A549 (cell line): Measurements from ENCODE around the gene TBL1X. TPM values are rescaled to one million over a fixed set of nuclear protein-coding genes. Genes with fewer than 3 reads are reported as not detected.

Source experiments
- ATAC-seq, 2 experiments: fragments of 200-7000 bp in 1 of 2; fragments of >200 bp in 1 of 2; cut with Nextera tagmentation in 1 of 2; cut with Tn5 transposase in 1 of 2; 3 replicates each; pipeline versions ENCODE4 v1.8.0 to v1.9.1; 2018 to 2020; ENCODE audit warnings: mild to moderate bottlenecking in 1 of 2, moderate library complexity in 1 of 2
- CTCF ChIA-PET: fragments of 300-600 bp; sonication (Branson Sonifier 250); formaldehyde crosslinking; extraction: SDS; loops from one replicate; lab custom pipeline; 2021; ENCODE audit warnings: antibody characterized with exemption, inconsistent platforms; lab: Yijun Ruan, JAX
- POLR2A ChIA-PET: fragments of 350-600 bp; formaldehyde crosslinking; extraction: SDS; loops from one replicate; lab custom pipeline; 2021; ENCODE audit warnings: antibody characterized with exemption, inconsistent platforms; lab: Yijun Ruan, JAX
- DNase-seq, 2 experiments: peaks; one replicate each; pipeline versions ENCODE4 v3.0.0 to v3.0.0-alpha.2; 2011 to 2016; ENCODE audit warnings: low read depth in 1 of 2, low spot score in 1 of 2
- FAIRE-seq: peaks from 2 replicates; lab custom pipeline; 2011; peaks lifted over from hg19 to GRCh38; lab: Jason Lieb, UNC
- H3K27ac ChIP-seq, 2 experiments: fragments of >200 bp; sonication (Bioruptor Twin); formaldehyde crosslinking; 3 replicates each; pipeline ENCODE4 v1.5.1; 2016 to 2017
- H3K4me1 ChIP-seq: fragments of >200 bp; sonication (Bioruptor Twin); formaldehyde crosslinking; 3 replicates; pipeline ENCODE4 v1.6.1; 2016
- H3K4me2 ChIP-seq: fragments of >200 bp; sonication (Bioruptor Twin); formaldehyde crosslinking; 3 replicates; pipeline ENCODE4 v1.6.1; 2016
- H3K4me3 ChIP-seq: fragments of >200 bp; sonication (Bioruptor Twin); formaldehyde crosslinking; 3 replicates; pipeline ENCODE4 v1.5.1; 2016
- H3K9me3 ChIP-seq: fragments of >200 bp; sonication (Bioruptor Twin); formaldehyde crosslinking; 3 replicates; pipeline ENCODE4 v1.6.1; 2016
- BHLHE40 ChIP-seq: IDR thresholded peaks from 2 replicates; pipeline ENCODE4 v1.6.1; 2012; ENCODE audit warnings: low read depth, low read length, inconsistent platforms
- EHMT2 ChIP-seq: fragments of 200-600 bp; sonication (generic); IDR thresholded peaks from 2 replicates; pipeline ENCODE4 v1.6.1; 2016; ENCODE audit warnings: antibody characterized with exemption, low read depth, mild to moderate bottlenecking, moderate library complexity
- EP300 ChIP-seq, 2 experiments: fragments of >200 bp; sonication (Bioruptor Twin); formaldehyde crosslinking; IDR thresholded peaks; 2 replicates in 1 of 2; 3 replicates in 1 of 2; pipeline ENCODE4 v1.6.1; 2016 to 2017
- FOSB ChIP-seq: fragments of 250-450 bp; sonication (Bioruptor Pico); IDR thresholded peaks from 2 replicates; pipeline ENCODE4 v1.5.0; 2020; ENCODE audit warnings: mild to moderate bottlenecking, moderate library complexity
- FOXS1 ChIP-seq: fragments of 250-450 bp; sonication (Bioruptor Pico); IDR thresholded peaks from 2 replicates; pipeline ENCODE4 v1.5.0; 2020; ENCODE audit warnings: mild to moderate bottlenecking, moderate library complexity
- GATA3 ChIP-seq: IDR thresholded peaks from 2 replicates; pipeline ENCODE4 v1.6.1; 2012; ENCODE audit warnings: borderline replicate concordance
- HDAC2 ChIP-seq: fragments of 200-600 bp; sonication (generic); IDR thresholded peaks from 2 replicates; pipeline ENCODE4 v1.6.1; 2016
- HOXA7 ChIP-seq: fragments of 250-450 bp; sonication (Bioruptor Pico); IDR thresholded peaks from 2 replicates; pipeline ENCODE4 v1.5.0; 2020; ENCODE audit warnings: mild to moderate bottlenecking, moderate library complexity
- HOXB13 ChIP-seq: fragments of 250-450 bp; sonication (Bioruptor Pico); IDR thresholded peaks from 2 replicates; pipeline ENCODE4 v1.5.0; 2020; ENCODE audit warnings: low read depth, mild to moderate bottlenecking, moderate library complexity
- HOXB5 ChIP-seq: fragments of 250-450 bp; sonication (Bioruptor Pico); IDR thresholded peaks from 2 replicates; pipeline ENCODE4 v1.5.0; 2020; ENCODE audit warnings: mild to moderate bottlenecking, moderate library complexity
- JUNB ChIP-seq: fragments of >200 bp; sonication (Bioruptor Twin); formaldehyde crosslinking; IDR thresholded peaks from 2 replicates; pipeline ENCODE4 v1.6.1; 2016
- KDM5A ChIP-seq: fragments of 200-600 bp; sonication (generic); IDR thresholded peaks from 2 replicates; pipeline ENCODE4 v1.6.1; 2016; ENCODE audit warnings: antibody characterized with exemption, mild to moderate bottlenecking
- MAFK ChIP-seq: fragments of 450-650 bp; IDR thresholded peaks from 2 replicates; pipeline ENCODE4 v1.6.1; 2014; ENCODE audit not compliant: partially characterized antibody
- MAZ ChIP-seq: fragments of 150-350 bp; IDR thresholded peaks from 2 replicates; pipeline ENCODE4 v1.6.1; 2014; ENCODE audit warnings: antibody characterized with exemption, low read depth, low read length, borderline replicate concordance
- NPAS2 ChIP-seq: fragments of 250-450 bp; sonication (Bioruptor Pico); IDR thresholded peaks from 2 replicates; pipeline ENCODE4 v1.8.0; 2022; ENCODE audit warnings: mild to moderate bottlenecking, moderate library complexity, borderline replicate concordance
- POLR2A ChIP-seq: IDR thresholded peaks from 2 replicates; pipeline ENCODE4 v1.6.1; 2012; ENCODE audit warnings: mild to moderate bottlenecking, low read length
- RCOR1 ChIP-seq: fragments of 150-350 bp; IDR thresholded peaks from 2 replicates; pipeline ENCODE4 v1.6.1; 2014; ENCODE audit warnings: antibody characterized with exemption, low read length, low read depth
- SMC3 ChIP-seq: fragments of >200 bp; sonication (Bioruptor Twin); formaldehyde crosslinking; IDR thresholded peaks from 3 replicates; pipeline ENCODE4 v1.6.1; 2018; ENCODE audit warnings: inconsistent platforms
- ZFP36 ChIP-seq: fragments of 450-650 bp; IDR thresholded peaks from 2 replicates; pipeline ENCODE4 v1.6.1; 2014; ENCODE audit warnings: borderline replicate concordance; ENCODE audit not compliant: partially characterized antibody
- WGBS: methylation state at CpG from one replicate; pipeline ENCODE4 v1.1.6; 2017; ENCODE audit errors: missing lambda C conversion rate; 5-methylcytosine and 5-hydroxymethylcytosine counted together
- polyA plus RNA-seq, 4 experiments: library from polyadenylated mRNA; depleted of rRNA in 3 of 4; stranded (reverse); fragments of >200 nt; fragmentation: RNase III in 1 of 4; extraction: RNeasy Plus Mini Kit Qiagen cat#74134 plus additional on column Dnase treatment in 1 of 4; gene quantifications; 2 replicates in 3 of 4; 3 replicates in 1 of 4; pipeline ENCODE4 v1.2.3, GENCODE V29; 2011 to 2017
- TF ChIP-seq, protein P1 (sequence below): fragments of >200 bp; sonication (Bioruptor Twin); formaldehyde crosslinking; IDR thresholded peaks from 2 replicates; pipeline ENCODE4 v1.6.1; 2016
- TF ChIP-seq, protein P2 (sequence below): IDR thresholded peaks from 2 replicates; pipeline ENCODE4 v1.6.1; 2012
- TF ChIP-seq, protein P3 (sequence below): fragments of >200 bp; sonication (Bioruptor Twin); formaldehyde crosslinking; IDR thresholded peaks from 3 replicates; pipeline ENCODE4 v1.5.1; 2016
- TF ChIP-seq, protein P4 (sequence below): IDR thresholded peaks from 2 replicates; pipeline ENCODE4 v1.6.1; 2012

Gene TBL1X
- polyA plus RNA-seq, 2 of the 4 experiments (the other 2 are of a cell fraction) = 14.6 to 18.0 TPM

DNA sequence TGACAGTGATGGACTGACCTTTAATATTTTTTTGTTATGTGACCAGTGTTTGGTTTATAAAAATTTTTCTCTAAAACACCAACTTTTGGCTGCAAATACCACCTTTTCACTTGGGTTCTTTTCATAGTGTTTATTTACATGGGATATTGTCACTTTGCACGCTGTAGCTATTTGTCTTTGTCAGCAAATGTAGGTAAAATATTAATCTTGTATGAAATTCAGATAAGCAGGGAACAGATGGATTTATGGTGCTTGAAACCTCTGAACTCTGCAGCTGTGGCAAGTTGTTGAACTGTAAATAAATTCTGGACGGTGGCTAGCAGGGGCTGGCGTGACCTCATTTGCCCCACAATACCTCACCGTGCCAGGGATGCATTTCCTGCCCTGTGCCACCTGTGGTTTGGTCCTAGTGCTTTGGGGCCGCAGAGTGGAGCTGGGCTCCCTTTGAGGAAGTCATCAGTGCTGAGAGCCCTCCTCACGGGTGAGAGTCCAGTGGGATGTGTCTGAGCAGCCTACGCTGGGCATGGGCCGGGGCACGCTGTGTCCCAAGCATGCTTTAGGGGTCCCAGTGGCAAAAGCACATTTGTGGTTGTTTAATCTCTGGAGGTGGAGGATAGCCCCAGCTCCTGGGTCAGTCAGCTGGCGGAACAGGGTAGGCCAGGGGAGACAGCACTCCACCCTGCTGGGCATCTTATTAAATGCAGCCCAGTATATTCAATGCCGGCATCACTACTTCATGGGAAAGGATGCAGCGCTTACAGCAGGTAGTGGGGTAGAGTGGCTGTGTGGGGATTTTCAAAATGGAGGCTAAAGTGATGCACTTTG lies 108.6 kb downstream of the TBL1X start:
- TF ChIP-seq FOXS1 (CRISPR knock-in tag) (no peak), POLR2A (no peak), HOXA7 (CRISPR knock-in tag) (no peak), MAFK (no peak), FOSB (CRISPR knock-in tag) (no peak), EP300 (IDR thresholded peaks at IDR 0.05) (no peak), ZFP36 (no peak), SMC3 (no peak), HDAC2 (no peak), EHMT2 (no peak), MAZ (no peak), JUNB (no peak), RCOR1 (no peak)
- TF ChIP-seq, protein P1, sequence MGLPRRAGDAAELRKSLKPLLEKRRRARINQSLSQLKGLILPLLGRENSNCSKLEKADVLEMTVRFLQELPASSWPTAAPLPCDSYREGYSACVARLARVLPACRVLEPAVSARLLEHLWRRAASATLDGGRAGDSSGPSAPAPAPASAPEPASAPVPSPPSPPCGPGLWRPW = no peak
- TF ChIP-seq, protein P2, sequence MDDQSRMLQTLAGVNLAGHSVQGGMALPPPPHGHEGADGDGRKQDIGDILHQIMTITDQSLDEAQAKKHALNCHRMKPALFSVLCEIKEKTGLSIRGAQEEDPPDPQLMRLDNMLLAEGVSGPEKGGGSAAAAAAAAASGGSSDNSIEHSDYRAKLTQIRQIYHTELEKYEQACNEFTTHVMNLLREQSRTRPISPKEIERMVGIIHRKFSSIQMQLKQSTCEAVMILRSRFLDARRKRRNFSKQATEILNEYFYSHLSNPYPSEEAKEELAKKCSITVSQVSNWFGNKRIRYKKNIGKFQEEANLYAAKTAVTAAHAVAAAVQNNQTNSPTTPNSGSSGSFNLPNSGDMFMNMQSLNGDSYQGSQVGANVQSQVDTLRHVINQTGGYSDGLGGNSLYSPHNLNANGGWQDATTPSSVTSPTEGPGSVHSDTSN = no peak
- POLR2A ChIA-PET = no interaction called here
- no peak for DNase-seq
- FAIRE-seq = no peak
- peak; percentile 54 to 72; a peak in 3 of 6 replicates for ATAC-seq
- no peak overlapping the region; the same call in 2 of the 3 replicates for H3K4me2 ChIP-seq
- H3K9me3 ChIP-seq = no peaks in the 10 kb centered on the region
- H3K27ac ChIP-seq = no peak overlapping the region
- no peak overlapping the region for H3K4me3 ChIP-seq
- CTCF ChIA-PET = no interaction called here
- WGBS = 65% methylated on average over 7 of the region's 12 CpGs
- peaks cover 14% of the 10 kb centered on the region; the same call in 1 of the 3 replicates for H3K4me1 ChIP-seq

DNA sequence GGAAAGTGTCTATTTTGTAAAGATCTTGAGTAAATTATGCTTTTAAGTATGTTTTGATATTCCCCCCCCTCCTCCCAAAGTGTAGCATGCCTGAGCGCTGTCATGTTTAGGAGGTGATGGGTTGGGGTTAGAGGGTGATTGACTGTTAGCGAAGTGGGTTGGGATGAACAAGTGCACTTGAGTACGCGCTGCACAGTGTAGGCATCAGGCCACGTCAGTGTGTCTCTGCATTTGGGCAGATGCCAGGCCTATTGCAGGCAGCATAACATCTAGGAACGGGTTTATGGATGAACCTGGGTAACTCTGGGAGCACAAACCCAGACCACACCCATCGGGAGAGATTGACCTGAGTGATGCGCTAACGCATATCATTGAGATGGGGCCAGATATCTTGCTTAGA lies 111.2 kb downstream of the TBL1X start:
- FAIRE-seq (no peak), ATAC-seq (no peak), DNase-seq (no peak)
- Histone ChIP-seq H3K4me2 (no peak overlapping the region), H3K9me3 (no peaks in the 10 kb centered on the region), H3K27ac (no peak overlapping the region), H3K4me3 (no peak overlapping the region), H3K4me1 (peaks cover 14% of the 10 kb centered on the region; the same call in 1 of the 3 replicates)
- ChIA-PET CTCF (no interaction called here), POLR2A (no interaction called here)
- WGBS = 93% methylated on average over 9 of the region's 9 CpGs
- TF ChIP-seq HOXB13 (no peak), NPAS2 (no peak), FOXS1 (CRISPR knock-in tag) (no peak), GATA3 (no peak), KDM5A (no peak), EHMT2 (no peak), MAFK (no peak), SMC3 (no peak)
- TF ChIP-seq, protein P3, sequence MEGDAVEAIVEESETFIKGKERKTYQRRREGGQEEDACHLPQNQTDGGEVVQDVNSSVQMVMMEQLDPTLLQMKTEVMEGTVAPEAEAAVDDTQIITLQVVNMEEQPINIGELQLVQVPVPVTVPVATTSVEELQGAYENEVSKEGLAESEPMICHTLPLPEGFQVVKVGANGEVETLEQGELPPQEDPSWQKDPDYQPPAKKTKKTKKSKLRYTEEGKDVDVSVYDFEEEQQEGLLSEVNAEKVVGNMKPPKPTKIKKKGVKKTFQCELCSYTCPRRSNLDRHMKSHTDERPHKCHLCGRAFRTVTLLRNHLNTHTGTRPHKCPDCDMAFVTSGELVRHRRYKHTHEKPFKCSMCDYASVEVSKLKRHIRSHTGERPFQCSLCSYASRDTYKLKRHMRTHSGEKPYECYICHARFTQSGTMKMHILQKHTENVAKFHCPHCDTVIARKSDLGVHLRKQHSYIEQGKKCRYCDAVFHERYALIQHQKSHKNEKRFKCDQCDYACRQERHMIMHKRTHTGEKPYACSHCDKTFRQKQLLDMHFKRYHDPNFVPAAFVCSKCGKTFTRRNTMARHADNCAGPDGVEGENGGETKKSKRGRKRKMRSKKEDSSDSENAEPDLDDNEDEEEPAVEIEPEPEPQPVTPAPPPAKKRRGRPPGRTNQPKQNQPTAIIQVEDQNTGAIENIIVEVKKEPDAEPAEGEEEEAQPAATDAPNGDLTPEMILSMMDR = no peak

DNA sequence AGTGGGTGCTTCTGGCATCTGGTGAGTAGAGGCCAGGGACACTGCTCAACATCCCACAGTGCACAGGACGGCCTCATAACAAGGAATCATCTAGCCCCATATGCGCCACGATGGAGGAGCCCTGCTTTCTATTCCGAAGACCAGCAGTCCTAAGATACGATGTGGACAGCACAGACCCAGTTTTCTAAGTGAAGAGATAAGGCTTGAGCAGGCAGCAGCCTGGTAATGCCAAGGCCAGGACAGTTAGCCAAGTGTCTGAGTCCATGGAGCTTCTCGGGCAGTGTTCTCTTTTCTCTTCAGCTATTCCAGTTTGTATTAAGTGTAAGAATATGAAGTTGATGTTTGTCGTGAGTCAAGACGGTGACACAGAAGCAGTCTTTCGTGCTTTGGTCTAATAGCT lies 112.7 kb downstream of the TBL1X start:
- POLR2A ChIA-PET = no interaction called here
- no peak for FAIRE-seq
- Histone ChIP-seq H3K27ac (no peak overlapping the region), H3K4me3 (no peak overlapping the region), H3K4me2 (no peak overlapping the region), H3K4me1 (peaks cover 13% of the 10 kb centered on the region; the same call in 1 of the 3 replicates), H3K9me3 (no peaks in the 10 kb centered on the region)
- DNase-seq = no peak
- CTCF ChIA-PET = interaction anchor here (1.0 kb wide), 1 partner anchor 11 kb away, joined by 3 read pairs; no protein-coding TSS in a partner anchor
- WGBS = 97% methylated on average over 9 of the region's 9 CpGs
- TF ChIP-seq, protein P4, sequence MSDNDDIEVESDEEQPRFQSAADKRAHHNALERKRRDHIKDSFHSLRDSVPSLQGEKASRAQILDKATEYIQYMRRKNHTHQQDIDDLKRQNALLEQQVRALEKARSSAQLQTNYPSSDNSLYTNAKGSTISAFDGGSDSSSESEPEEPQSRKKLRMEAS = no peak
- TF ChIP-seq EP300 (IDR thresholded peaks at IDR 0.05) (no peak), HOXB5 (CRISPR knock-in tag) (no peak), BHLHE40 (no peak)
- ATAC-seq = no peak
